ENCODE results near the gene PTPRK.
"Not testable (repeated sequence)": the region's sequence is repeated elsewhere in the genome, so short reads cannot be mapped to it uniquely, and the experiment has no call there.

The PTPRK gene

DNA sequence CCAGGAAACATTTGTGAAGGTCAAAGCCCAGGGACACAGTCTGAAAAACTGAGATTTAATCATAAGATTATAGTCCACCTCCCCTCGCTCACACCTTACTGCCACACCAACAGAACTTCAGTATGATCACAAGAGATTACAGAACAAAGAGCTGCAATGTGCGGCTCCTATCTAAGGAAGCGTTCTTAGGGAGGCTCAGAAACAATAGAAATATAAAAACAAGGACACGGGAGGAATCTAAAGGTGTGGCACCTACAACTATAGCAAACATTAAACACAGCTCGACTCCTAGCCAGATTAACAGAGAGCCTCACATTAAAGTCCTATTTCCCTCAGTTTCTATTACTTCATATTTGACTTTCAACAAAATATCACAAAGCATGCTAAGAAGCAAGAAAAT lies 579.2 kb downstream of the PTPRK start:
- no peak for DNase-seq

DNA sequence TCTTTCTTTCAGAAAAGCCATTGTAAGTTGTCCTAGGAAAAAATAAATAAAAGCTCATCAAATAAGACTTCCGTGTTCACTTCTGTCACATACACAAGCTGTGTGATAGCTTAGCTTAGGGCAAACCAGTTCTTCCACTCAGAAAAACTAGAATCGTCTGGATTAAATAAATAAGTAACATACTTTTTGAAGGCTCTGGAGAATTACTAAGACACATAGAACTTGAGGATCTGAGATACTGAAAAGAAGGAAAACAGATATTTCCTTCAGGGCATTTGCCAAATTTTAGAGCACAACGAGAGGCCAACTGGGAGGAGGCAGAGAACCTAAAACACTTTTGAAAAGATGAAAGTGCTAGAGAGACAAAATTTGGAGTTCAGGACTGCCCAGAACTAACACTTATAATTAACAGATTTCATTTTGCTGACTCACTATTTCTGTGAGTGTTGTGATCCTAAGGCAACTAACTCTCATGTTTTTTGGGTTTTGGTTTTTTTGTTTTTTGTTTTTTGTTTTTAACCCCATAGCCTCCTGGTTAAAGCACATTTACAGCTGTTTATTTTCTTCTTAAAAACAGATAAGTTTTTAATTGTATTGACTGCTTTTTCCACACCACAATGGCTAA lies 580.8 kb downstream of the PTPRK start:
- DNase-seq = no peak

DNA sequence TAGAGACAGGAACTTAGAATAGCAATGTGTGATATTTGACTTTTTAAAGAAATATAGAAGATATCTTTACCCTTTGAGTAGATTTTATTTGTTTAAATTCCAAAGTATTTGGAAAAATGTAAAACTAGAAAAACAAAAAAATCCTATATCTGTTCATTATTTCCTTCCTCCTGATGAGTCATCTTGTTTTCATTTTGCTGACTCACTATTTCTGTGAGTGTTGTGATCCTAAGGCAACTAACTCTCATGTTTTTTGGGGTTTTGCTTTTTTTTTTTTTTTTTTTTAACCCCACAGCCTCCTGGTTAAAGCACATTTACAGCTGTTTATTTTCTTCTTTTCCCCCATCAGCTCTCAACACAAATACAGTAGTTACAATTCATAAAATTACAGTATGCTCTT lies 581.7 kb downstream of the PTPRK start:
- no peak for DNase-seq

DNA sequence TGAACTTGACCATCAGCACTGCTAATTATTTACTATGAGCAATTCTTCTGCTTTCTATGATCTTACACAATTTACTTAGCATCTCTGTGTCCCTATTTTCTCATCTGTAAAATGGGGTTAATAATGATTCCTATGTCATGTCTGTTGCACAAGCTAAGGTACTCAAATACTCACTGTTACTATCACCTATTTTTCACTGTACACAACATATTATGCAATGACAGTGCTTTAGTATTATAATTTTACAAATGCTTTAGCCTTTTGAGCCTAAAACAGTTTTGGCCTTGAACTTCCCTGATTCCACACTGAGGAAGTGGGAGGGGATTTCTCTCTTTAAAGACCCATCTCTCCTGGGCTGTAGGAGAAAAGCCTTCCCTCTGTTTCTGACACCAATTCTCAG lies 582.7 kb downstream of the PTPRK start:
- no peak for DNase-seq

DNA sequence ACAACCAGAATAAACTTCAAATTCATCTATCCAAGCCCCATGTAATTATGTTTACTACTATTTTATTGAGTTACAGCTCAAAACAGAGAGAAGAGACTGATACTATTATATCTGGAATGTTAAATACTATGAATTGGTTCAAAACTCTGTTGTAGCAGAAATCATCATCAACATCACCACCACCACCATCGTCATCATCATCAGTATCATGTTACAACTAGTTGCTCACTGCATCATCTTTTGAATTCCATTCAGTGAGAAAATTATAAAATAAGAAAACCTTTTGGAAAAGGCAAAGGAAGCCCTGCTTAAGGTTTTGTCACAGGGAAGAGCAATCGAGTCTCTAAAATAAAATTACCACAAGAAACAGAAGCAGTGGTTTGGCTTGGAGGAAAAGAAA lies 583.3 kb downstream of the PTPRK start:
- no peak for DNase-seq

DNA sequence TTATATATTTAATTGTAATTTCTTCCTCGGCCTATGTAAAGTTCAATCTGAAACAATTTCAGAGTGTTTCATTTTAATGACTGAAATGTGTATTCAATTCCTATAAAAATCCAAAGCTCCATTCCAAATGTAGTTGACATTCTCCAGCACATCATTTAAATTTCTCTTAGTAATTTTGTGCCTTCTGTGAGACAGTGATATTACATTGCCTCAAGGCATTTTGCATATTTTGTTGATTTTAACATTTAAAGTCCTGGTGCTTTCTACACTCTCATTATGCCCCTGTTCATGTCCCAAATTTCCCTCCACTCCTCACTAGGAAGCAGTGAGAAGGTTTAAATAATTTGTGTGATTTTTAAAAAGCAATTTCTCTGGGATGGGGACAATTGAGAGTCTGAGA lies 585.4 kb downstream of the PTPRK start:
- DNase-seq = no peak

DNA sequence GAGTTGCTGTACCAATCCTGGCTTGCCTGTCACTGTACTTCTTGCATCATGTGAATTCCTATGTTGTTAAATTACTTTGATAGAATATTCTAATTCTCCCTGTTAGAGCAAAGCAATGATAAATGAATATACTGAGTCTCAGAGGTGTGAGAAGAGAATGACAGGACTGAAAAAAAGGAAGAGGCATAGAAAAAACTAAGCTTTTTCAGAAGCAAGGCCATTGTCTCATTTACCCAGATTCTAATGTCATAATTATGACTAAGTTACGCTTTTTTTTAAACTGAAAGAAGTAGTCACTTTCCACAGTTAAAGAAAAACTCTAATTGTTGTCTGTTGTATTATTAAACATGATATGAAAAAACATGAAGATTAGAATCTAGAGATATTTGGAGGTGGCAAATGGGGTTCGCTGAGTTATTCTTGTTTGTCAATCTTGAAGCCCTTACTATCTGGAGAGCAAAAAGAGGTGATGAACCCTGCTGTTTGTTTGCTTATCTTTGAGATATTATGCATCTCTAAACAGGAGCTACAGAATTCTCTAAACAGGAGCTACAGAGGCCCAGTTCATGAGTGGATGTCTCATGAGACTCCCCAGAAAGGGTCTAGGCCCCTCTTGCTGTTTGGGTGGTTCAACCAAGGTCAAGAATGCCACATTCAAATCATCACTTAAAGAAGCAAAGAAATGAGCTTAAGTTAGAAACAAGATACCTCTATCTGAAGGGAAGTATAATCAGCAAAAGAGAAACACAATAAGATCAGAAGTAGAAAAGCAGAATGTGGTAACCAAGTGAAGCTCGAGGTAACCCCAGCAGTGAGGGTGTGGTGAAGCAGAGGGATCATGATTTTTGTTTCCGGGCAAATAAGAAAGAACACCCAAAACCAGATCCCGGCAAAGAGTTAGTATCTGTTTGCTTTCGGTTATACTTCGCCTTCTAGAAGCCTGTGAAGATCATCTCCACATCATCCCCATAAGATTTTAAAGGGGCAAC lies 586.3 kb downstream of the PTPRK start:
- no peak for DNase-seq

DNA sequence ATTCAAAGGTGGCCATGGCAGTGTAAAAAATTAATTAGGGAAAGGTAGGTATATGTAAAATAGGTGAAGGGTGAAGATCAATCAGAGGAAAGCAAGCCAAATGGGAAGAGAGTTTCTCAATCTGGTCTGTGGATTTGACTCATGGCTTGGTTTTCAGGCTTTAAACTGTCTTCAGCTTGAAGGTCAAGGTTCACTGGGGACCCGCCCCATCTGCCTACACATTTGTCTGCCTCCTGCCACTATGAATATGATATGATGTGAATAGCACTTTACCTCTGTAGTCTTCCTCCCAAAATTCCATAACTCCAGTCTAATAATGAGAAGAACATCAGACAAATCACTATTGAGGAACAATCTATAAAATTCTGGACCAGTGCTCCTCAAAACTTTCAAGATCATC lies 587.3 kb downstream of the PTPRK start:
- no peak for DNase-seq

DNA sequence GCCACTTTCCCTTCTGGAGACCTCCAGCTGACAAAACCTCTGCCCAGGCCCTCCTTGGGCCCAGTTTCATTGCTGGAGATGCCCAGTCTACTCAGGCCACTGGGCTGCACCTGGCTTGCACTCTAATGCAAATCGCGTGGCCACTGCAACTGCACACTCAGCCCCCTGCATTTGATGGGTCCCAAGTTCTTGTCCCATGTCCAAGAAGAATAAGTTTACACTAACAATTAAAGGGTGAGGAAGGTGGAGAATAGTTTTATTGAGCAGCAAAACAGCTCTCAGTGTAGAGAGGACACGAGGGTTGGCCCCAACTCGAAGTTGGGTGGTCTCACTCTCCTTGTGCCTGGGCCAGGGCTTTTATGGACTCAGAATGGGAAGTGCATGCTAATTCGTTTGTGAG lies 587.7 kb downstream of the PTPRK start:
- no peak for DNase-seq

DNA sequence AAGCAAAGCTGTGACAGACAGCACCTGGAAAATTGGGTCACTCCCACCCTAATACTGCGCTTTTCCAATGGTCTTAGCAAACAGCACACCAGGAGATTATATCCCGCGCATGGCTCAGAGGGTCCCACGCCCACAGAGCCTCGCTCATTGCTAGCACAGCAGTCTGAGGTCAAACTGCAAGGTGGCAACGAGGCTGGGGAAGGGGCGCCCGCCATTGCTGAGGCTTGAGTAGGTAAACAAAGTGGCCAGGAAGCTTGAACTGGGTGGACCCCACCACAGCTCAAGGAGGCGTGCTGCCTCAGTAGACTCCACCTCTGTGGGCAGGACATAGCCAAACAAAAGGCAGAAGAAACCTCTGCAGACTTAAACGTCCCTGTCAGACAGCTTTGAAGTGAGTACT lies 594.0 kb downstream of the PTPRK start:
- not testable (repeated sequence) for DNase-seq

DNA sequence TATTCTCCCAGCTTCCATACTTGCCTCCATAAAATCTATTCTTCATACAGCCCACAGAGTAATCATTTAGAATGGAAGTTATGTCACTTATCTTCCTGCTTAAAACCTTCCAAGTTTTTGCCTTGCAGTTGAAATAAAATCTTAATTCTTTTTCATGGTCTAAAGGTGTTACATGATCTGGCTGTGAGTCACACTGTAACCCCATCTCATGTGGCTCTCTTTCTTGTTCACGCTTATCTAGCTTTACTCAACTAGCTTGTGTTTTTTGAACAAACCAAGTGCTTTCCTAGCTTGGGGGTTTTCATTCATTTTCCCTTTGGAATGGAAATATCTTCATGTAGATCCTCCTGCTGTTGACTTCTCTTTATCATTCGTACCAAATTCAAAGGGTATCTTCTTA lies 596.0 kb downstream of the PTPRK start:
- DNase-seq = no peak

DNA sequence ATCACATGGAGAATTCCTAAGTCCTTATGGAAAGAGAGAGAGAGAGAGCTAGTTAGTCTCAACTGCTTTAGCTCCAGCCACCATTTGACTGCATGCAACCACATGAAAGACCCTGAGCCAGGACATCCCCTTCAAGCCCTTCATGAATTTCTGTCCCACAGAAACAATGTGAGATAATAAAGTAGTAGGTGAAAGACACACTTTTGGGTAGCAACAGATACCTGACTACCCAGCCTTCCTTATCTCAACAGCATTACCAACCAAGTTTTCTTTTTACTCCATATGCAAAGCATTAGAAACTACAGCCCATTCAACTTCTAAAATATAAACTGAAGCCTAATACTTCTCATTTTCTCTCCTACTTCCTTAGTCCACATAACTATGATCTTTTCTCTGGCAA lies 596.4 kb downstream of the PTPRK start:
- DNase-seq = no peak

DNA sequence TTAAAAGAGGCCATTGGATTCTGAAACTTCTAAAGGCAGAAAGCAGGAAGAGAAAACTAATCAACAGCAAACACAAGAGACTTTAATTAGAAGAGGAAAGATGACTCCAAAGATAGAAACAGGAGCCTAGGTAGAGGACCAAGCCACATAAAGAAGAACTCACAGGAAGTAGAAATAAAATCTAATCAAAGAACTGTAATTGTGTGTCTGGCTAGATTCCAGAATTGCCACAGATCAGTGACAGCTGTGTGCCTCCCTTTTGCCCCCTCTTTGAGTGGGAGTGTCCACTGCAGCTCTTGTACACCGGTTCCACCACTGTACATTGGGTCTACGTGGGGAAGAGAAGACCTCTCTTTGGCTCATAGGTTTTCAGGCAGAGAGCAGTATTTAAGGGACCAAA lies 597.3 kb downstream of the PTPRK start:
- no peak for DNase-seq

DNA sequence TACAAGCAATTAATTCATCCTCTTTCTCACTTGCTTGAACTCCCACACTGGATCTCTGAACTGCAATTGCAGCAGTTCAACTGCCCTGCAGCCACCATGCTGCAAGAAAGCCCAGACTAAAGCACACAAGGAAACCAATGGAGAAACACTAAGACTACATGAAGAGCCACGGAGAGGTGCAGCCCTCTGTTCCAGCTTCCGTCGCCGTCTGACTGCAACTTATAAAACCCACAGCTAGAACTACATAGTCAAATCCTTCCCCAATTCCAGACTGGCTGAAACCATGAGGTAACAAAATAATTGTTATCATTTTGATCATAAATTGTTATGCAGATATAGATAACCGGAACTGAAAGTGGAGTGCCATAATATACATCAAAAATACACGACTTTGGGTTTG lies 598.4 kb downstream of the PTPRK start:
- DNase-seq = no peak

DNA sequence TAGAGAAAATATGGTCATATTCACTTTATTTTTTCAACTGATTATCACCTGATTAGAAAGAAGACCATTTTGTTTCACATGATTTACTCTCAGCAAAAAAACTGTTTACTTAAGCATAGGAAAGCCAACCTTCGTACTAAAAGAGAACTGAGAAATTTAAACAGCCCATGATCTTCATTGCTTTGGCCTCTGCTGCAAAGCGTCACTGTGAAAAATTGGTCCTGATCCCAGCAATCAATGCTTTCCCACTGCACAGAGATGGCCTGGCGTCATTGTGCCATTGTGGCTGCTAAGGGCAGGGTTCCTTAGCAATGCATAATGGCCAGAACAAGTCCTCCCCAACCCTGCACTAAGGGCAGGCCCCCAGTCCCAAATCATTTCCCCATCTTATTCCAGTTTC lies 599.6 kb downstream of the PTPRK start:
- DNase-seq = no peak

Data from NK-92 treated with Interleukin-12 subunit alpha and Interleukin-12 subunit beta, amount 100 ng/mL, for 24 hours (cell line).